CD4-positive, alpha-beta T cell treated with Interleukin-4 for 1 hour (primary cell): ENCODE measurements around the gene DNAJC18.
"Not testable (repeated sequence)": the region's sequence is repeated elsewhere in the genome, so short reads cannot be mapped to it uniquely, and the experiment has no call there.

Experiments
- DNase-seq, 2 donors: peaks; one replicate each; pipeline ENCODE4 v3.0.0-alpha.2; 2020 to 2022

Gene DNAJC18

GRCh38 chr5:139439013-139439903 is at the start of gene DNAJC18:
Gene DNAJC18, minus strand, starts transcription at chr5:139439525. Its CDS starts 80 bp downstream, at chr5:139439445.
- DNase-seq: peak; percentile 90 to 92

GRCh38 chr5:139488260-139488659 is 48.9 kb upstream of the DNAJC18 start:
- peak in 1 of 2 donors; percentile 31 for DNase-seq

- no peak for DNase-seq
These were observed 46.9 kb upstream of the DNAJC18 start for GRCh38 chr5:139486201-139486600.

- not testable (repeated sequence) for DNase-seq
These were observed 43.5 kb upstream of the DNAJC18 start for GRCh38 chr5:139482890-139483208.

- peak; percentile 63 to 79 for DNase-seq
These were observed 42.9 kb upstream of the DNAJC18 start, which contains the start of gene STING1 for GRCh38 chr5:139482050-139482889. Gene STING1, minus strand, starts transcription at chr5:139482758. Its CDS starts 1,054 bp downstream, at chr5:139481704.

- peak in 1 of 2 donors; percentile 28 for DNase-seq
These were observed 42.3 kb upstream of the DNAJC18 start for GRCh38 chr5:139481580-139482049.

GRCh38 chr5:139481122-139481533 is 41.8 kb upstream of the DNAJC18 start:
- DNase-seq: no peak

GRCh38 chr5:139479729-139480128 is 40.4 kb upstream of the DNAJC18 start:
- DNase-seq: not testable (repeated sequence)

GRCh38 chr5:139478657-139479423 is 39.5 kb upstream of the DNAJC18 start:
- DNase-seq: not testable (repeated sequence)

- no peak for DNase-seq
These were observed 36.7 kb upstream of the DNAJC18 start for GRCh38 chr5:139475865-139476617.

GRCh38 chr5:139474890-139475791 is 35.8 kb upstream of the DNAJC18 start:
- peak; percentile 27 to 50 for DNase-seq

GRCh38 chr5:139473565-139473964 is 34.2 kb upstream of the DNAJC18 start:
- DNase-seq: no peak

- DNase-seq: no peak
These were observed 33.8 kb upstream of the DNAJC18 start for GRCh38 chr5:139473105-139473504.

- no peak for DNase-seq
These were observed 33.2 kb upstream of the DNAJC18 start for GRCh38 chr5:139472386-139473030.

GRCh38 chr5:139470821-139471300 is 31.5 kb upstream of the DNAJC18 start, which contains the start of gene SMIM33:
Gene SMIM33, plus strand, starts transcription at chr5:139471004. Its CDS starts 118 bp downstream, at chr5:139471122.
- peak in 1 of 2 donors; percentile 59 for DNase-seq

GRCh38 chr5:139468421-139468931 is 29.2 kb upstream of the DNAJC18 start:
- peak in 1 of 2 donors; percentile 41 for DNase-seq

GRCh38 chr5:139462586-139463276 is 23.4 kb upstream of the DNAJC18 start, which contains the start of gene ECSCR:
Gene ECSCR, minus strand, starts transcription at chr5:139462743. Its CDS starts 73 bp downstream, at chr5:139462670.
- no peak for DNase-seq

GRCh38 chr5:139461698-139462097 is 22.4 kb upstream of the DNAJC18 start:
- no peak for DNase-seq

- DNase-seq: no peak
These were observed 21.9 kb upstream of the DNAJC18 start for GRCh38 chr5:139461176-139461575.
